Measurements from ENCODE around the gene PHOX2A.

PHOX2A gene

DNA sequence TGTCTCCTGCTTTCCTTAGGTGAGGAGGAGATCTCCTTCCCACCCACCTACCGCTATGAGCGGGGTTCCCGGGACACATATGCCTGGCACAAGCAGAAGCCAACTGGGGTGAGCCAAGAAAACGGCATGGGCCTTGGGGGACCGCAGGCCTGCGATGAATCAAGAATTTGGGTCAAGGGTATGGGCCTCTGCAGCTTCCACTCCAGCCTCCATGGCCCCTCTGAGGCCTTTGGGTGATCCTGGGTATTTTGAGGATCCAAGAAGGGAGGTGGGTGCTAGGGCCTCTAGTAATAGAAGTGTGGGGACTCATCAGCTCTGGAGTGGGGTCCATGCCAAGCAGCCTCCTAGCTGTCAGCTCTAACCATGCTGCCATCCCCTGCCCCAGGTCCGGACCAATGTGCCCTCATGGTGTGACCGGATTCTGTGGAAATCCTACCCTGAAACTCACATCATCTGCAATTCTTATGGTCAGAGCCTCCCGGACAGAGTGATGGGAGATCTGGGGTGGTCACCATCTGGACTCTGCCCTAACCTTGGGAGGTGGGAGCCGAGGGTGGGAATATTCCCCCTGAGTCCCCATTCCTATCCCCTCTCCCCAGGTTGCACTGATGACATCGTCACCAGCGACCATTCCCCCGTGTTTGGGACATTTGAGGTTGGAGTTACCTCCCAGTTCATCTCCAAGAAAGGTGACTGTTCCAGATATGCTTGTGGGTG, 10.8 kb downstream of the PHOX2A start:
- no peak for DNase-seq

DNA sequence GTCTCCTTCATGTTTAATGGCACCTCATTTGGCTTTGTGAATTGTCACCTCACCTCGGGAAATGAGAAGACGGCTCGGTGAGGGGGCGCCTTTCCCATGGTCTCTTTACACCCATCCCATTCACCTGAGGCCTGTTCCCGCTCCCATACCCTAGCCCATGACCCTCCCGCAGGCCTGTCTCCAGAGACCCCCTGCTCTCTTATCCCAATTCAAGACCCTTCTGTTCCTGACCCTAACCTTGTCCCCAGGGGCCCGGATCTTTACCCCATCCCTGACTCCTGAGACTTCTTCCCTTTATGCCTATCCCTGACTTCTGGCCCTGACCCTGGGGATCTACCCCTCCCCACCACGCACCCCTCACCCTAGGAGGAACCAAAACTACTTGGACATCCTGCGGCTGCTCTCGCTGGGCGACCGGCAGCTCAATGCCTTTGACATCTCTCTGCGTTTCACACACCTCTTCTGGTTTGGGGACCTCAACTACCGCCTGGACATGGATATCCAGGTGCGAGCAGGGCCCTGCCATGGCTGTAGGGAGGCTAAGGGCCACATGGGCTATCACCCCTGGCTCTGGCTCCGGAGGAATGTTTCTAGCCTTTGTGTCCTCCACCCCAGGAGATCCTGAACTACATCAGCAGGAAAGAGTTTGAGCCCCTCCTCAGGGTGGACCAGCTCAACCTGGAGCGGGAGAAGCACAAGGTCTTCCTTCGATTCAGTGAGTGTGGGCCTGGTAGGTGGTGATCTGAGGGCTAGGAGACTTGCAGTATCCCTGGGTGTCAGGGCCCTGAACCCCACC, 11.5 kb downstream of the PHOX2A start:
- DNase-seq = no peak

DNA sequence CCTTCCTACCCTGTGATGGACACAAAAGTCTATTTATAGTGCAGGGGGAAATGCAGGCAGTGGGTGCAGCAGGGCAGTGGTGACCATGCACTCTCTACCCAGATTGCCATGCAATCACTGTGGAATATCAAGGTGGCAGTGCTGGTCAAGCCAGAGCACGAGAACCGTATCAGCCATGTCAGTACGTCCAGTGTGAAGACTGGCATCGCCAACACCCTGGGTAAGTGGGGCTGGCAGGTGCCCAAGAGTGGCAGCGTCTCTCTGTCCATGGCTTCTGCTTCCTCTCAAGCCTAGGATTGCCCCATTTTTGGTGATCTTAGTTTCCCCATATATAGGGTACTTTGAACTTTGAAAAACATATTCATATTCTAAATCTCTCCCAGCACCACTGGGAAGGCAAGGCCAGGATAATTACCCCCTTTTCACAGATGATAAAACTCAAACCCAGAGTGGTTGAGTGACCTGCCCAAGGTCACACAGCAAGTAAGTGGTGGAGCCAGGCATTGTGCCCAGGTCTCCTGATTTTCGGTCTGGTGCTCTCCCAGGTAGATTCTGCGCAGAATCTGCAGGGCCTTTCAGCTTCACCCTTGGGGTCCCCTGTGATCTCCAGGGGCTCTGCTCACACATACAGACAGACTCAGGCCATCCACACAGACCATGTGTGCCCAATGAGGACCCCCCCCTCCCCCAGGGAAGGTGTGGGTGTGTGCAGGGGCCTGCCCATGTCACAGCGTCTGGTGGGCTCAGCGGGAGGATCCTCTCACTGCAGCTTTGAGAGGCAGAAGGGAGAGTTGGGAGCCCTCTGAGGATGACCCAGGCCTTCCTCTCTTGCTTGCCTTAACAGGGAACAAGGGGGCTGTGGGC, 12.3 kb downstream of the PHOX2A start:
- DNase-seq = no peak

DNA sequence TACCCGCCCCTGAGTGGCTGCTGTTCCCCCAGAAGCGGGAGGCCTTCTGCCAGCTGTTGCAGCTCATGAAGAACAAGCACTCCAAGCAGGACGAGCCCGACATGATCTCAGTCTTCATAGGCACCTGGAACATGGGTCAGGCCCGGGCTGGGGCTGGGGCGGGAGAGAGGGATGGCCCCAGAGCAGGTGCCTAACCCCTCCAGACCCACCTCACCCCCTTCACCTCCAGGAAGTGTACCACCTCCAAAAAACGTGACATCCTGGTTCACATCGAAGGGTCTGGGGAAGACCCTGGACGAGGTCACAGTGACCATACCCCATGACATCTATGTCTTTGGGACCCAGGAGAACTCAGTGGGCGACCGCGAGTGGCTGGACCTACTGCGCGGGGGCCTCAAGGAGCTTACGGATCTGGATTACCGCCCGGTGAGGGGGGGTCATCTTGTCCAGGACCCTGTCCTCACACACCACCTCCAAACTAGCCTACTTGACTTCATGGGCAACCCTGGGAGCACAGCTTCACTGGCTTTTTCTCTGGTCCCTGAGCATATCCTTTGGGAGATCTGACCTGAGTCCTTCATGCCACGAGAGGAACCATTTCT, 13.1 kb downstream of the PHOX2A start:
- no peak for DNase-seq

DNA sequence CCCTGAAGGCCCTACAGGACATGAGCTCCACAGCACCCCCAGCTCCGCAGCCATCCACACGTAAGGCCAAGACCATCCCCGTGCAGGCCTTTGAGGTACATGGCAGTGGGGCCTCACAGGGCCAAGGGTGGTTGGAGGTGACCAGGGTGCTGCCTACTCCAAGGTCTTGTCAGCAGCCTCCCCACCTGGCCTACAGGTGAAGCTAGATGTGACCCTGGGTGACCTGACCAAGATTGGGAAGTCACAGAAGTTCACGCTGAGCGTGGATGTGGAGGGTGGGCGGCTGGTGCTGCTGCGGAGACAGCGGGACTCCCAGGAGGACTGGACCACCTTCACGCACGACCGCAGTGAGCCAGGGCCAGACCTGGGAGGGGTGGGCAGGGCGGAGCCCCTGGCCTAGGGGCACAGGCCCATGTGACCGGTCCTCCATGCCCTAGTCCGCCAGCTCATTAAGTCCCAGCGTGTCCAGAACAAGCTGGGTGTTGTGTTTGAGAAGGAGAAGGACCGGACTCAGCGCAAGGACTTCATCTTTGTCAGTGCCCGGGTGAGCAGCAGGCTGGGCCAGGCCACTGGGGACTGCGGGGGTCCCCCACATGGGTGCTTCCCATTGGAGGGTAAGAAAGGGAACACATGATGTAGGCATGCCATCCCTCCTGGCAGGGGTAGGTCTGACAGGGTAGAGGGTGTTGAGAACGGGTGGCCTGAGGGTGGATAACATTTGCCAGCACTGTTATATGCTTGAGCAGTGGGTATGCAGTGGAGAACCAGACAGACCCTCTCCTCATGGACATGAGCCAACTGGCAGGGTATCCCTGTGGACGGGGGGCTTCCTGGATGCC, 13.8 kb downstream of the PHOX2A start:
- DNase-seq = no peak

DNA sequence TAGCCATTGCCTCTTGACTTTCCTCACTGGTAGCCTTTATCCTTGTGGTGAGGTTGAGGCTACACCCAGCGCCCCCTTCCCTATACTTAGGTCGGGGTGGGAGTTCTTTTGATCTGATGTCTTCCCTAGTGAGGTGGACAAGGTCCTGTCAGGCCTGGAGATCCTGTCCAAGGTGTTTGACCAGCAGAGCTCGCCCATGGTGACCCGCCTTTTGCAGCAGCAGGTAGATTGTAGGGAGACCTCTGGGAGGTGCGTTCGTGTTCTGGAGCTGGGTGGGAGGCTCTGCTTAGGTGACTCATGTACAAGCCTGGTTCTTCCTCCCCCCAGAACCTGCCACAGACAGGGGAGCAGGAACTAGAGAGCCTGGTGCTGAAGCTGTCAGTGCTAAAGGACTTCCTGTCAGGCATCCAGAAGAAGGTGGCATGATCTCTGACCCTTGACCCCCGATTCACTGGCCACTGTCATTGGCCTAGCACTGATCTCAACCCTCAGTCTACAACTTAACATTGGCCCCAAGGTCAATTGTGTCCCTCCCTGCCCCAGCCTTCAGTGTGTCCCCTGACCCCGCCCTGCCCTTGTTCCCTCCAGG, 14.5 kb downstream of the PHOX2A start:
- DNase-seq = no peak

DNA sequence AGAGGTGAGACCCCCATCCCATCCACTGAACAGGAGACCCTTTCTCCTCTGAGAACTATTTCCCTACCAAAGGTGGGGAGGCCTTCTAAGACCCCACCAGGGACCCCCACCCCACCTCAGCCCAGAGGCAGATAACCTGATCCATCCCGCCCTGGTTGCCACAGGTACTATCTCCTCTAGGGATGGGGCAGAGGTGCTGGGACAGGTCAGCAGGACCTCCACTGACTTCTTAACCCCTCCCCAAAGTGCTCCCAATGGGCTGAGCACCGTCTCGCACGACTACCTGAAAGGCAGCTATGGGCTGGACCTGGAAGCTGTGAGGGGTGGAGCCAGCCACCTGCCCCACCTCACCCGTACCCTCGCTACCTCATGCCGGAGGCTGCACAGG, 15.1 kb downstream of the PHOX2A start:
- no peak for DNase-seq

DNA sequence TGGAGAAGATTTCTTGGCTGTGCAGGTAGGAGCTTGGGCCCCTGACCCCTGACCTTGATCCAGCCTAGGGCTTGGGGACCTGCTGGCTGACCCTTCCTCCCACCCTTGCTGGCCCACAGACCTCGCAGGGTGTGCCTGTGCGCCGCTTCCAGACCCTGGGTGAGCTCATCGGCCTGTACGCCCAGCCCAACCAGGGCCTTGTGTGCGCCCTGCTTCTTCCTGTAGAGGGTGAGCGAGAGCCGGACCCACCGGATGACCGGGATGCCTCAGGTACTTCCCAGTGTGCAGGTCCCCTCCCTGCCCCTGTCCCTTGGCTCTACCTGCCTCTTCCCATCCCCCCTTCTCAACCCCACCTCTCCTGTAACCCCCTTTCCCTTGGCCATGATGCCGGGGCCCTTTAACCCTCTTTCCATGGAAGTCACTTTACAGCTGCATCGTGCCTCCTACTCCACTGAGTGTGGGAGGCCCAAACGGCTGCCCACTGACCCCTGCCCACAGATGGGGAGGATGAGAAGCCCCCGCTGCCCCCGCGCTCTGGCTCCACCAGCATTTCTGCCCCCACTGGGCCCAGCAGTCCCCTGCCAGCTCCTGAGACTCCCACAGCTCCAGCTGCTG, 15.6 kb downstream of the PHOX2A start:
- DNase-seq = no peak

DNA sequence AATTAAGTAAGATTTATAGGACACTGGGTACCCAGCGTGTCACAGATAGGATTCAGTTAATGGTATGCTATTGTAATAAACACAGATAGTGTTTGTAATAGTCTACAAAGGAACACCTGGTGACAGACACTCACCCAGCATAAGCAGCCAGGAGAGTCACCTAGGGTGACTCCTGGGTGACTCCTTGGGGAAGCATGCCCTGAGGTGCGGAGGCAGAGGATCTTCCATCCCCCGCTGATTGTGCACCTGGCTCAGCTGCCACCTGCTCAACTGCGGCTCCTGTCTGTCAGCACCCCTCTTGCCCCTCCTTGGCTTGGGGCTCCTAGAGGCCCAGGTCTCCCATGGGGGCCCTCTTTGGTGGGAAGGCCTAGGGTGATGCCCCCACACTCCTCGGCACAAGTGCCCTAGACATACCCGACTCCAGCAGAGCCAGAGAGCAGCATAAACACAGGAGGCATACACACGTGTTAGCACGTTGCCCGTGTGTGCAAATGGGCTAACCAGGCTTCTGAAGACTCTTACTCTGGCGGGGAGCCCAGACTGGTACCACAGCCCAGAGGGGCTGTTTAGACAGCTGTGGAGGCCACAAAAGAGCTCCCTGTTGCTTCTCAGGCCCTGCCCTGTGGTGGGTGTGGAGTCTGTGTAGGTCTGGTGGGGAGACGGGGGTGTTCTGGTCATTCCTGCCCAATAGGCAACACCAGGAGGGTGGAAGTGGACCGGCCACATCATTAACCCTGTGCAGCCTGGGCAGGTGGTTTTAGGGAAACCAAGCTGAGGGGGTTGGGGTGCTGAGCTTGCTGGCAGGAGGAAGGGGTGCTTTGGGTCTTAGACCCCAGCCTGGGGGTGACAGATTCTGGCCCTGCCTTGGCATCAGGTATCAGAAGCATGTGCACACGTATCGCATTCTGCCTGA, 16.4 kb downstream of the PHOX2A start:
- no peak for DNase-seq

DNA sequence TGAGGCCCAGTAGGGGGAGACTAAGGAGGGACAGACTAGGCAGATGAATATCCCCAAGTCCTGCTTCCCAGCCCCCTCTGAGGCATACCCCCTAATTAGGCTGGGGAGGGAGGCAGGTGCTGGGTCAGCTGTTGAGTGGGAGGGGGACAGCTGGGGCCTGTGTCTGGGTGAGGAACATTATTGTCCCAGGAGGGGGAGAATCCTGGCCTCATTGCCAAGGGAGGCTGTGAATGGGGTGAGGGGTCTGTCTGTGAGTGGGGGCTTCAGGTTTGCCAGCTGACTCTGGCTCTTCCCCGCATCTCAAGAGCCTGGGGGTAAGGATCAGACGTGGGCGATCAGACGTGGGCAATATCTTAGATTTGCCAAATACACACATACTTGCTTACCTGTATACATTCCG, 17.3 kb downstream of the PHOX2A start:
- DNase-seq = no peak

DNA sequence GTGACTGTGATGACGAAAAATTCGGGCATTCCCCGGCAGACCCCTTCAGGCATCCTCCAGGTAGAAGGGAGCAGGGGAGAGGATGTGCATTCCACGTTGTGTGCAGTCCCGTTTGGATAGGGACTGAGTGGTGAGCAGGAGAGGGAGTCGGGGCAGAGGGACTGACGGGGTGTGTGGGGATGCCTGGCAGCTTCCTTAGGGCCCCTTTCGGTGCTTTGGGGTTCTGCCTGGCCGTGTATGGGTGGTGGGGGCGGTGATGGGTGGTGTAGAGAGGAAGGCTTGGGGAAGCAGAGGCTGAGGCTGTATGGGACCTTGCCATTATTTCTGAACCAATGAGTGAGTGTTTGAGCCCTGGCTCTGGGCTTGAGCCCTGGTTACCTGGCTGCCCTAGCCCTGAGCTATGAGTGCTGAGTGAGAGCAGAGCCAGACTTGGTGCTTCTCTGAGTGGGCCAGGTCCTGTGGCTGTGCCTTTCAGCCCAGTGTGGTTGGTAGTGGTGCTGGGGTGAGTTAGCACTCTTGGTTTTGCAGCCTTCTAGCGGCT, 18.5 kb downstream of the PHOX2A start:
- peak; percentile 49 for DNase-seq

DNA sequence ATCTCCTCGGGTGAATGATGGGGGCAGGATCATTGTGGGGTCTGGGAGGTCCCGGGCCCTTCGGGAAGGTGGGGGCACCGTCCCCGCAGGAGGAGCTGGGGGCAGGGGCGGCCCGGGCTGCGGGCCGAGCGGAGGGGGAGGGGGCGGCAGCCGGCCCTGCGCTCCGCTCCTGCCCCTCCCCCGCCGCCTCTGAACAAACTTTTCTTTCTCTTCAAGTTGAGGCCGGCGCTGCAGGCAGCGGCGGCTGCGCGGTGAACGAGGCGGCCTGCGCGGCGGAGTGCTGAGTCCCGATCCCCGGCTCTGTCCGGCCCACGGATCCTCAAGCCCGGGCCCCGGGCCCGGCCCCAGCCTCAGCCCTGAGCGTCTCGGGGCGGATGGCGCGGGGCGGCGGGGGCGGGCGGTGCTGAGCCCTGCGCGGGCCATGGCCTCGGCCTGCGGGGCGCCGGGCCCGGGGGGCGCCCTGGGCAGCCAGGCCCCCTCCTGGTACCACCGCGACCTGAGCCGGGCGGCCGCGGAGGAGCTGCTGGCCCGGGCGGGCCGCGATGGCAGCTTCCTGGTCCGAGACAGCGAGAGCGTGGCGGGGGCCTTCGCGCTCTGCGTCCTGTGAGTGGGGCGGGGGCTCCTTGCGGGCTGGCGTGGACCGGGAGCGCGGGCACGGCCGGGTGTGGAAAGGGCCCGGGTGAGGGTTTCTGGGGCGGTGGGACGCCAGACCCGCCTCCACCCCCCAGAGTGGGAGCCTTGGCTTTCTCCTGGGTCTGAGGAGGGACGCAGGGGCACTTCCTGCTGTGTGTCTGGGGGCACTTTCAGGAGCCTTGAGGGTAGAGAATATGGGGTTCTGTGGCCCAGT, 19.2 kb downstream of the PHOX2A start, which contains the start of gene INPPL1:
Gene INPPL1 (plus strand): TSS at position 204 of the 847 bp plus-strand sequence. CDS start 218 bp downstream, at position 422.
- DNase-seq = peak; percentile 32

DNA sequence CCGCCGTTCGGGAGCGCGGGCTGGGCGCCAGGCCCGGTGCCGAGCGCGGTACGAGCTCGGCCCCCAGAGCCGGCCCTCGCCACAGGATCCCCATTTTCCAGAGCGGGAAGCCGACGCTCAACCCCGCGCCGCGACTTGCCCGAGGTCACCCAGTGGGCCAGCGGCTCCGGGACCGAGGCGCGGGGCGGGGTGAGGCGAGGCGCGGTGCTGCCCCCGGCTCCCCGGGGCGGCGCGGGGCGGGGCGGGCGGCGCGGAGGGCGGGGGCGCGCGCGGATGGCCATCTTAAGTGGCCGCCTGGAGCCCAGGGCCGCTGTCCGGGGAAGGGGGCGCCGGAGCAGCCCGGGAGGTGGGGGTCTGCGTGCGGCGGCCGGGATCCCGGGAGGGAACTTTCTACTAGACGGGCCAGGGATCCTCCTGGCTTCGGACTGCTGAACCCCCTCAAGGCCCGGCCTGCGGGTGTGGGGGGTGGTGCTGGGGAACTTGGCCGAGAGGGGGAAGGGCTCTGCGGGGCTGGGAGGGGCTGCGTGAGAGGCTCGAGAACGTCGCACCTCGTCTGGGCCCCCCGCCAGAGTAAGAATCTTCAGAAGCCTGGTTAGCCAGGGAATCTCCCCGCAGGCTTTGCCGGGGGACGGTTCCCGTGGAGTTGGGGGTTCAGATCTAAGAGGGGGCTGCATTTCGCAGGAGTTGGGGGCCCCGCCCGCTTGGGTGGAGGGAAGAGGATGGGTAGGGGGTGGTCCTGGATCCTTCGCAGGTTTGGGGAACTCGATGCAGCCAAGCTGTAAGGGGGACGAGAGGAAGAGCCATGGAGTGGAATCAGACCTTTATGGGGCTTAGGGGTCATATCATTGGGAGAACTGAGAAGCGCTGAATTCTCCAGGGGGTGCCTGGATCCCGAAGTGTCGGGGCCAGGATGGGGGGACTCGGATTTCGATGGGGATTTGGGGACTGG, 20.1 kb downstream of the PHOX2A start:
- peak; percentile 61 for DNase-seq

DNA sequence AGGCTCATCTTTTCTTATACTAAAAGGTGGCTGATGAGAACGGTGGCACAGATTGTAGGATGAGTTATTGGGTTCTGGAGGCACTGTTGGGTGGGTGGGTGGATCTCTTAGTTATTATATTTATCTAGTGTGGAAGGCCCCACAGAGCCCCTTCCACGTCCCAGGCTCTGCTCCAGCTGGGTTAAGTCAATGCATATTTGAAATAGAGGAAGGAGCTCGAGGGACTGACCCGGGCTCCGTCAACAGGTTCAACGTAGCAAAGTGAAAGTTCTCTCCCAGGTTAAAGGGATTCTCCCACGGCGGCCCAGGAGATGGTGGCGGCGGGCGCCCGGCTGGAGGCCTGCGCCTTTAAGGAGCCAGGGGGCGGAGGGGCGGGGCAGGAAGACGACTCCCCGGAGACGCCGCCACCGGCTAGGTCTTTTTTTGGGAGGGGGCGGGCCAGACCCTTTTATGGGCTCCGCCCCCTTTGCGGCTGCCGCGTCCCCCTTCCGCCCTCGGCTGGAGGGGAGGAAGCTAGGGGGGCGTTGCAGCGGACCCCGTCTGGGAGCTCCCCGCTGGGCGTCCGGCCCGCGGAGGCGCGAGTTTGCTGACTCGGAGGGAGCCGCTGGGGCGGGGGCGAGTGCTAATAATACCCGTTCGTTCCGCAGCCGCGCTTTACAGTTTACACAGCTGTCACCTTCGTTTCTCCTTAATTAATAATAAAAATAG, 20.9 kb downstream of the PHOX2A start:
- peak; percentile 94 for DNase-seq

DNA sequence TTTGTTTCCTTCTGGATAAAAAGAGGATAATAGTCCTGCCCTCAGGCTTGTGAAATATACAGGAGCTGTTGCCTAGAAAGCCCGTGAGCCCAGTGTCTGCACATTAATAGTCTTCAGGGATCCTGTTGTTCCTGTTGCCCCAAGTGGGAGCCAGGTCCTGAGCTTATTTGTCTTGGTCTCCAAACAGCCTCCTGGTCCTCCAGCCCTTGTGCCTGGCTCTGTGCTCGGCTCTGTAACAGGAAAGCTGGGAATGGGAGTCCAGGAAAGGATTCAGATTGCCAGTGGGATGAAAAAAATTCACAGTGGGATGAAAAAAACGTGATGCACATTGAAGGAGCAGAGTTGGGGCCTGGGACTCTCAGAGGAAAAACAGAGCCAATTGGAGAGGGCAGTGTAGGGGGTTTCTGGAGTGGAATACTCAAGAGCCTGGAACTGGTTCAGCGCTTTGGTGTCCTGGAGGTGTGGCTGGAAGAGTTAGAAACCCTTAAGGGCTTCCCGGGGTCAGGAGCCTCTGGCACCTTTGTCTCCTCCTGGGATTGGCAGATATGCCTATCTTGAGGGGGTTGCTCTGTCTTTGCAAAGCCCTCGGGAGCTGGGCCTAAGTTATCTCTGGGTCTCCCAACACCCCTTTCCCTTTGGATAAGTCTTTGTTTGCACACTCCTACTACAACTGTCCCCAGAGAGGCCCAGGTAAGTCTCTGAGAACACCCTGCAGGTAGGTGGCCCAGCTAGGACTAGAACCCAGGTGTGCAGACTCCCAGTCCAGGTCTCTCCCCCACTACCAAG, 21.7 kb downstream of the PHOX2A start:
- no peak for DNase-seq

Data from CD4-positive, alpha-beta T cell treated with Interleukin-17A for 1 hour (primary cell).